Measurements from ENCODE around the gene SYPL1.

SYPL1 gene

GRCh38 chr7:106059556-106059955, 52.6 kb downstream of the SYPL1 start:
- no peak overlapping the region for H3K27ac ChIP-seq
- no peak overlapping the region for H3K4me3 ChIP-seq
- H3K9me3 ChIP-seq (ENCODE audit: low read depth, low read length): no peaks in the 10 kb centered on the region

GRCh38 chr7:106058928-106059324, 53.2 kb downstream of the SYPL1 start:
- DNase-seq (ENCODE audit: low read depth, low spot score): no peak
- TF ChIP-seq POLR2AphosphoS5 (IDR thresholded peaks at IDR 0.05; ENCODE audit: borderline replicate concordance, low read depth, low read length): no peak
- TF ChIP-seq FOXP2 (optimal IDR thresholded peaks at IDR 0.05; ENCODE audit: control extremely low read depth, extremely low read length, insufficient read depth): no peak
- TF ChIP-seq EZH2 (IDR thresholded peaks at IDR 0.05): no peak
- Histone ChIP-seq H3K9me3 (ENCODE audit: low read depth, low read length) (no peaks in the 10 kb centered on the region), H3K27ac (no peak overlapping the region), H3K9ac (ENCODE audit: insufficient read length) (no peak overlapping the region), H3K4me3 (no peak overlapping the region), H3K36me3 (ENCODE audit: insufficient read depth, low read length) (no peaks in the 10 kb centered on the region)

More at GRCh38 chr7:106059556-106059955, 52.6 kb downstream of the SYPL1 start:
- DNase-seq (ENCODE audit: low read depth, low spot score): no peak
- no peaks in the 10 kb centered on the region for H3K36me3 ChIP-seq (ENCODE audit: insufficient read depth, low read length)
- no peak overlapping the region for H3K9ac ChIP-seq (ENCODE audit: insufficient read length)
- TF ChIP-seq POLR2AphosphoS5 (IDR thresholded peaks at IDR 0.05; ENCODE audit: borderline replicate concordance, low read depth, low read length) (no peak), EZH2 (IDR thresholded peaks at IDR 0.05) (no peak), FOXP2 (optimal IDR thresholded peaks at IDR 0.05; ENCODE audit: control extremely low read depth, extremely low read length, insufficient read depth) (no peak)

- Histone ChIP-seq H3K9me3 (ENCODE audit: low read depth, low read length) (no peaks in the 10 kb centered on the region), H3K36me3 (ENCODE audit: insufficient read depth, low read length) (no peaks in the 10 kb centered on the region), H3K27ac (no peak overlapping the region), H3K4me3 (no peak overlapping the region), H3K9ac (ENCODE audit: insufficient read length) (no peak overlapping the region)
- TF ChIP-seq EZH2 (IDR thresholded peaks at IDR 0.05): no peak
- no peak for DNase-seq (ENCODE audit: low read depth, low spot score)
Measured at GRCh38 chr7:106057962-106058927, 53.9 kb downstream of the SYPL1 start.

GRCh38 chr7:106057204-106057961, 54.7 kb downstream of the SYPL1 start:
- DNase-seq (ENCODE audit: low read depth, low spot score): no peak

GRCh38 chr7:106056513-106057203, 55.5 kb downstream of the SYPL1 start:
- no peak for DNase-seq (ENCODE audit: low read depth, low spot score)
- Histone ChIP-seq H3K9ac (ENCODE audit: insufficient read length) (no peak overlapping the region), H3K4me3 (no peak overlapping the region), H3K9me3 (ENCODE audit: low read depth, low read length) (no peaks in the 10 kb centered on the region), H3K27ac (no peak overlapping the region), H3K36me3 (ENCODE audit: insufficient read depth, low read length) (no peaks in the 10 kb centered on the region)
- TF ChIP-seq POLR2AphosphoS5 (IDR thresholded peaks at IDR 0.05; ENCODE audit: borderline replicate concordance, low read depth, low read length): no peak
- TF ChIP-seq FOXP2 (optimal IDR thresholded peaks at IDR 0.05; ENCODE audit: control extremely low read depth, extremely low read length, insufficient read depth): no peak
- TF ChIP-seq EZH2 (IDR thresholded peaks at IDR 0.05): no peak

More at GRCh38 chr7:106057204-106057961, 54.7 kb downstream of the SYPL1 start:
- no peaks in the 10 kb centered on the region for H3K36me3 ChIP-seq (ENCODE audit: insufficient read depth, low read length)
- TF ChIP-seq EZH2 (IDR thresholded peaks at IDR 0.05) (no peak), POLR2AphosphoS5 (IDR thresholded peaks at IDR 0.05; ENCODE audit: borderline replicate concordance, low read depth, low read length) (no peak), FOXP2 (optimal IDR thresholded peaks at IDR 0.05; ENCODE audit: control extremely low read depth, extremely low read length, insufficient read depth) (no peak)
- no peak overlapping the region for H3K4me3 ChIP-seq
- no peak overlapping the region for H3K27ac ChIP-seq
- H3K9ac ChIP-seq (ENCODE audit: insufficient read length): no peak overlapping the region
- H3K9me3 ChIP-seq (ENCODE audit: low read depth, low read length): no peaks in the 10 kb centered on the region

- H3K4me3 ChIP-seq: no peak overlapping the region
- no peak for DNase-seq (ENCODE audit: low read depth, low spot score)
- H3K9me3 ChIP-seq (ENCODE audit: low read depth, low read length): no peaks in the 10 kb centered on the region
- no peak for TF ChIP-seq EZH2 (IDR thresholded peaks at IDR 0.05)
- no peak for TF ChIP-seq FOXP2 (optimal IDR thresholded peaks at IDR 0.05; ENCODE audit: control extremely low read depth, extremely low read length, insufficient read depth)
- no peak for TF ChIP-seq POLR2AphosphoS5 (IDR thresholded peaks at IDR 0.05; ENCODE audit: borderline replicate concordance, low read depth, low read length)
- H3K36me3 ChIP-seq (ENCODE audit: insufficient read depth, low read length): no peaks in the 10 kb centered on the region
- no peak overlapping the region for H3K9ac ChIP-seq (ENCODE audit: insufficient read length)
- no peak overlapping the region for H3K27ac ChIP-seq
Measured at GRCh38 chr7:106054971-106055532, 57.1 kb downstream of the SYPL1 start.

- DNase-seq (ENCODE audit: low read depth, low spot score): no peak
- no peaks in the 10 kb centered on the region for H3K9me3 ChIP-seq (ENCODE audit: low read depth, low read length)
- no peak overlapping the region for H3K9ac ChIP-seq (ENCODE audit: insufficient read length)
- H3K4me3 ChIP-seq: no peak overlapping the region
- no peak overlapping the region for H3K27ac ChIP-seq
- TF ChIP-seq EZH2 (IDR thresholded peaks at IDR 0.05) (no peak), FOXP2 (optimal IDR thresholded peaks at IDR 0.05; ENCODE audit: control extremely low read depth, extremely low read length, insufficient read depth) (no peak), POLR2AphosphoS5 (IDR thresholded peaks at IDR 0.05; ENCODE audit: borderline replicate concordance, low read depth, low read length) (no peak)
- no peaks in the 10 kb centered on the region for H3K36me3 ChIP-seq (ENCODE audit: insufficient read depth, low read length)
Measured at GRCh38 chr7:106054156-106054910, 57.8 kb downstream of the SYPL1 start.
